Endothelial cell (in vitro differentiated cells): Measurements from ENCODE around the gene SVOPL. TPM values are rescaled to one million over a fixed set of nuclear protein-coding genes. Genes with fewer than 3 reads are reported as not detected.

Source experiments
- DNase-seq: peaks from one replicate; pipeline ENCODE4 v3.0.0; 2021; ENCODE audit warnings: low spot score
- H3K27ac Mint-ChIP-seq: one replicate; pipeline ENCODE4 v1.8.0; 2021; ENCODE audit warnings: mixed read lengths, inconsistent platforms; ENCODE audit not compliant: unreplicated experiment
- H3K27me3 Mint-ChIP-seq: one replicate; pipeline ENCODE4 v1.8.0; 2021; ENCODE audit warnings: mild to moderate bottlenecking, moderate library complexity, mixed read lengths, inconsistent platforms; ENCODE audit not compliant: unreplicated experiment
- H3K36me3 Mint-ChIP-seq: one replicate; pipeline ENCODE4 v1.8.0; 2021; ENCODE audit warnings: mild to moderate bottlenecking, low read depth, mixed read lengths, inconsistent platforms; ENCODE audit not compliant: unreplicated experiment
- H3K4me1 Mint-ChIP-seq: one replicate; pipeline ENCODE4 v1.8.0; 2021; ENCODE audit warnings: mild to moderate bottlenecking, mixed read lengths, inconsistent platforms; ENCODE audit not compliant: unreplicated experiment
- H3K4me3 Mint-ChIP-seq: one replicate; pipeline ENCODE4 v1.8.0; 2021; ENCODE audit warnings: mild to moderate bottlenecking, mixed read lengths, inconsistent platforms; ENCODE audit not compliant: unreplicated experiment
- H3K9me3 Mint-ChIP-seq: one replicate; pipeline ENCODE4 v1.8.0; 2021; ENCODE audit warnings: mixed read lengths, inconsistent platforms; ENCODE audit not compliant: unreplicated experiment
- total RNA-seq: library from RNA; stranded (reverse); fragmentation: NEBNext Ultra II Directional; extraction: Animal tissue kit (Norgen Biotek cat#: 25700); gene quantifications from one replicate; pipeline ENCODE4 v1.2.1, GENCODE V29; 2021; ENCODE audit not compliant: unreplicated experiment
- TF ChIP-seq, protein P1 (sequence below): fragments of 200-600 bp; sonication (generic); IDR thresholded peaks from one replicate; pipeline ENCODE4 v1.5.0; 2021; ENCODE audit warnings: antibody characterized with exemption; ENCODE audit not compliant: unreplicated experiment

SVOPL gene
- total RNA-seq, 1 donor from 2014 or later: not detected

DNA sequence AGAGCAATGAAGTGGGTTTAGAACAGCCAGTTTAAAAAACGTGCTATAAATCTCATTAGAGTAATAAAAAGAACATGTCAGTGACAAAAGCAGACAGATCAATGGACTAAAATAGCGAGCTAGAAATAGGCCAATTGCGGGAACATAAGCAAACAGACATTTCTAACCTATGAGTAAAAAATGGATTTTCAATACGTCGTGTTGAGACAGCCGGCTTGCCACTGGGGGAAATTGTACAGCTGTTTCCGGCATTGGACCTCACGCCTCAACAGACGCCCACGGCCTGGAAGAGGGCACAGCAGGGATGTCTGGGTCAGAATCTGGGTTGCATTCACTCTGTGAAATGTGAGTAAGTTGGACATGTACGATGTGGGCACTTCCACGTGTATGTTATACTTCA is 92.9 kb downstream of the SVOPL start:
- H3K9me3 Mint-ChIP-seq: no peaks in the 10 kb centered on the region
- peaks cover 8% of the 10 kb centered on the region for H3K4me1 Mint-ChIP-seq
- TF ChIP-seq, protein P1, sequence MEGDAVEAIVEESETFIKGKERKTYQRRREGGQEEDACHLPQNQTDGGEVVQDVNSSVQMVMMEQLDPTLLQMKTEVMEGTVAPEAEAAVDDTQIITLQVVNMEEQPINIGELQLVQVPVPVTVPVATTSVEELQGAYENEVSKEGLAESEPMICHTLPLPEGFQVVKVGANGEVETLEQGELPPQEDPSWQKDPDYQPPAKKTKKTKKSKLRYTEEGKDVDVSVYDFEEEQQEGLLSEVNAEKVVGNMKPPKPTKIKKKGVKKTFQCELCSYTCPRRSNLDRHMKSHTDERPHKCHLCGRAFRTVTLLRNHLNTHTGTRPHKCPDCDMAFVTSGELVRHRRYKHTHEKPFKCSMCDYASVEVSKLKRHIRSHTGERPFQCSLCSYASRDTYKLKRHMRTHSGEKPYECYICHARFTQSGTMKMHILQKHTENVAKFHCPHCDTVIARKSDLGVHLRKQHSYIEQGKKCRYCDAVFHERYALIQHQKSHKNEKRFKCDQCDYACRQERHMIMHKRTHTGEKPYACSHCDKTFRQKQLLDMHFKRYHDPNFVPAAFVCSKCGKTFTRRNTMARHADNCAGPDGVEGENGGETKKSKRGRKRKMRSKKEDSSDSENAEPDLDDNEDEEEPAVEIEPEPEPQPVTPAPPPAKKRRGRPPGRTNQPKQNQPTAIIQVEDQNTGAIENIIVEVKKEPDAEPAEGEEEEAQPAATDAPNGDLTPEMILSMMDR: no peak
- H3K27ac Mint-ChIP-seq: no peak overlapping the region
- no peak overlapping the region for H3K4me3 Mint-ChIP-seq
- no peaks in the 10 kb centered on the region for H3K36me3 Mint-ChIP-seq
- no peak for DNase-seq
- H3K27me3 Mint-ChIP-seq: peaks cover 2% of the 10 kb centered on the region

GRCh38 chr7:138607216-138608126 is 93.7 kb downstream of the SVOPL start:
- Mint-ChIP-seq H3K9me3 (no peaks in the 10 kb centered on the region), H3K27me3 (peaks cover 2% of the 10 kb centered on the region), H3K36me3 (no peaks in the 10 kb centered on the region), H3K4me3 (no peak overlapping the region), H3K4me1 (peaks cover 8% of the 10 kb centered on the region), H3K27ac (no peak overlapping the region)
- TF ChIP-seq, protein P1: no peak
- no peak for DNase-seq

GRCh38 chr7:138606236-138606635 is 94.9 kb downstream of the SVOPL start:
- TF ChIP-seq, protein P1: no peak
- no peaks in the 10 kb centered on the region for H3K36me3 Mint-ChIP-seq
- no peaks in the 10 kb centered on the region for H3K9me3 Mint-ChIP-seq
- no peak overlapping the region for H3K27ac Mint-ChIP-seq
- H3K4me3 Mint-ChIP-seq: no peak overlapping the region
- peaks cover 2% of the 10 kb centered on the region for H3K27me3 Mint-ChIP-seq
- DNase-seq: no peak
- peaks cover 8% of the 10 kb centered on the region for H3K4me1 Mint-ChIP-seq

- Mint-ChIP-seq H3K4me1 (peaks cover 8% of the 10 kb centered on the region), H3K27ac (no peak overlapping the region), H3K36me3 (no peaks in the 10 kb centered on the region), H3K27me3 (peaks cover 2% of the 10 kb centered on the region), H3K9me3 (no peaks in the 10 kb centered on the region), H3K4me3 (no peak overlapping the region)
- DNase-seq: no peak
- TF ChIP-seq, protein P1: no peak
These were observed 97.4 kb downstream of the SVOPL start for GRCh38 chr7:138603549-138604318.
